ENCODE results near the gene ETFA.

GRCh38 chr15:76200083-76200465 is 111.2 kb downstream of the ETFA start:
- TF ChIP-seq, protein P1, sequence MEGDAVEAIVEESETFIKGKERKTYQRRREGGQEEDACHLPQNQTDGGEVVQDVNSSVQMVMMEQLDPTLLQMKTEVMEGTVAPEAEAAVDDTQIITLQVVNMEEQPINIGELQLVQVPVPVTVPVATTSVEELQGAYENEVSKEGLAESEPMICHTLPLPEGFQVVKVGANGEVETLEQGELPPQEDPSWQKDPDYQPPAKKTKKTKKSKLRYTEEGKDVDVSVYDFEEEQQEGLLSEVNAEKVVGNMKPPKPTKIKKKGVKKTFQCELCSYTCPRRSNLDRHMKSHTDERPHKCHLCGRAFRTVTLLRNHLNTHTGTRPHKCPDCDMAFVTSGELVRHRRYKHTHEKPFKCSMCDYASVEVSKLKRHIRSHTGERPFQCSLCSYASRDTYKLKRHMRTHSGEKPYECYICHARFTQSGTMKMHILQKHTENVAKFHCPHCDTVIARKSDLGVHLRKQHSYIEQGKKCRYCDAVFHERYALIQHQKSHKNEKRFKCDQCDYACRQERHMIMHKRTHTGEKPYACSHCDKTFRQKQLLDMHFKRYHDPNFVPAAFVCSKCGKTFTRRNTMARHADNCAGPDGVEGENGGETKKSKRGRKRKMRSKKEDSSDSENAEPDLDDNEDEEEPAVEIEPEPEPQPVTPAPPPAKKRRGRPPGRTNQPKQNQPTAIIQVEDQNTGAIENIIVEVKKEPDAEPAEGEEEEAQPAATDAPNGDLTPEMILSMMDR (conservative IDR thresholded peaks at IDR 0.05; ENCODE audit: low read length) = no peak
- no peak for TF ChIP-seq EZH2phosphoT487 (IDR thresholded peaks at IDR 0.05; ENCODE audit: borderline replicate concordance, low read depth, low read length)

Data from OCI-LY7 (cell line).